Measurements from ENCODE around the gene RNF213.

DNA sequence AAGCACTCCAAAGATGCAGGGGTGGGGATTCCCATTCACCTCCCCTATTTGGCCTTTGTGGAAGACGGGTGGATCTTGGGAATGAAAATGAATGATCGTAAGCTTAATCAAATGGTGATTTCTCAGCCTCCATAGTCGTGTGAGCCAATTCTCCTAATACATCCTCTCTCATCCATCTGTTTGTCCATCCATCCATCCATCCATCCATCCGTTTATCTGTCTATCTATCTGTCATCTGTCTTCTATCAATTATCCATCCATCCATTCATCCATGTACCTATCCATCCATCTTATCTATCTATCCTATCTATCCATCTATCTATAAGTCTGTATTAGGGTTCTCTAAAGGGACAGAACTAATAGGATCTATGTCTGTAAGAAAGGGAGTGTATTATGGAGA, 7.8 kb downstream of the RNF213 start:
- TF ChIP-seq YY1 (IDR thresholded peaks at IDR 0.05; ENCODE audit: insufficient read depth, insufficient read length) (no peak), ZNF274 (IDR thresholded peaks at IDR 0.05; ENCODE audit: low read depth, low read length) (no peak), SUZ12 (IDR thresholded peaks at IDR 0.05; ENCODE audit: extremely low read depth, insufficient read depth, insufficient read length) (no peak)
